GM21515 (cell line): Measurements from ENCODE around the gene SP7.
A peak's percentile ranks its signal among the peaks of the same experiment; 100 is the strongest.
"Not testable (repeated sequence)": the region's sequence is repeated elsewhere in the genome, so short reads cannot be mapped to it uniquely, and the experiment has no call there.

Source experiments
- ATAC-seq: cut with Tn5 transposase; IDR thresholded peaks from one replicate; pipeline ENCODE4 v1.9.1; 2021; ENCODE audit not compliant: unreplicated experiment

Gene SP7

GRCh38 chr12:53336181-53336681 is at the start of gene SP7:
TSS of gene SP7 (minus strand) at chr12:53336354. CDS start at chr12:53335646, 708 bp downstream.
- ATAC-seq: no peak

- ATAC-seq: no peak
Observed at GRCh38 chr12:53383258-53383657, 47.1 kb upstream of the SP7 start.

GRCh38 chr12:53381731-53382630 is 45.8 kb upstream of the SP7 start:
- ATAC-seq: no peak

GRCh38 chr12:53380794-53381730 is 44.9 kb upstream of the SP7 start:
- no peak for ATAC-seq

GRCh38 chr12:53380104-53380793 is 44.1 kb upstream of the SP7 start, which contains the start of gene SP1:
TSS of gene SP1 (plus strand) at chr12:53380176. CDS start at chr12:53380292, 116 bp downstream.
- peak; percentile 43 for ATAC-seq

- peak; percentile 67 for ATAC-seq
Observed at GRCh38 chr12:53379389-53380103, 43.4 kb upstream of the SP7 start.

GRCh38 chr12:53378724-53379388 is 42.7 kb upstream of the SP7 start:
- no peak for ATAC-seq

- ATAC-seq: no peak
Observed at GRCh38 chr12:53378222-53378621, 42.1 kb upstream of the SP7 start.

- ATAC-seq: no peak
Observed at GRCh38 chr12:53376747-53377146, 40.6 kb upstream of the SP7 start.

GRCh38 chr12:53374277-53374676 is 38.1 kb upstream of the SP7 start:
- ATAC-seq: not testable (repeated sequence)

GRCh38 chr12:53373554-53374133 is 37.5 kb upstream of the SP7 start:
- not testable (repeated sequence) for ATAC-seq

GRCh38 chr12:53365245-53365904 is 29.2 kb upstream of the SP7 start:
- no peak for ATAC-seq

- ATAC-seq: not testable (repeated sequence)
Observed at GRCh38 chr12:53361638-53362037, 25.5 kb upstream of the SP7 start.

- no peak for ATAC-seq
Observed at GRCh38 chr12:53358836-53359419, 22.8 kb upstream of the SP7 start.

- ATAC-seq: no peak
Observed at GRCh38 chr12:53355121-53355520, 19.0 kb upstream of the SP7 start.

- no peak for ATAC-seq
Observed at GRCh38 chr12:53353257-53353655, 17.1 kb upstream of the SP7 start.

GRCh38 chr12:53352331-53353256 is 16.4 kb upstream of the SP7 start:
- peak; percentile 85 for ATAC-seq
